SK-N-SH (cell line): ENCODE measurements around the gene LIN7A. TPM values are rescaled to one million over a fixed set of nuclear protein-coding genes. Genes with fewer than 3 reads are reported as not detected.

ENCODE experiments used
- CTCF ChIA-PET: fragments of 300-600, 350-600 bp; formaldehyde crosslinking; extraction: SDS; loops from one replicate; lab custom pipeline; 2021; lab: Yijun Ruan, JAX
- POLR2A ChIA-PET: fragments of 350-600 bp; sonication (Branson Sonifier 250); formaldehyde crosslinking; extraction: SDS; loops from one replicate; lab custom pipeline; 2020; ENCODE audit warnings: antibody characterized with exemption, inconsistent platforms; lab: Yijun Ruan, JAX
- DNase-seq: peaks from one replicate; pipeline ENCODE4 v3.0.0; 2012
- H2AFZ ChIP-seq: fragments of 200-600 bp; sonication (generic); 2 replicates; pipeline ENCODE4 v1.8.1; 2016; ENCODE audit warnings: antibody characterized with exemption, mild to moderate bottlenecking, low read depth
- H3F3A ChIP-seq: fragments of 200-600 bp; sonication (generic); replicated peaks from 2 replicates; pipeline ENCODE3; 2016; ENCODE audit warnings: antibody characterized with exemption, mild to moderate bottlenecking; ENCODE audit not compliant: insufficient read depth
- H3K27ac ChIP-seq, 2 experiments: fragments of 200-500 bp in 1 of 2; fragments of 200-600 bp in 1 of 2; sonication (Bioruptor generic) in 1 of 2; sonication (generic), shearing (Covaris generic) in 1 of 2; 2 replicates each; pipeline versions ENCODE4 v1.5.1 to v1.6.1; 2014 to 2016; ENCODE audit warnings: low read depth in 2 of 2, inconsistent platforms in 1 of 2, low read length in 1 of 2, mild to moderate bottlenecking in 1 of 2, mixed read lengths in 1 of 2
- H3K27me3 ChIP-seq: fragments of 200-600 bp; sonication (generic), shearing (Covaris generic); 2 replicates; pipeline ENCODE4 v1.6.1; 2016; ENCODE audit warnings: mixed run types; ENCODE audit not compliant: insufficient read depth
- H3K36me3 ChIP-seq, 2 experiments: fragments of 200-500 bp in 1 of 2; fragments of 200-600 bp in 1 of 2; sonication (Bioruptor generic) in 1 of 2; sonication (generic) in 1 of 2; replicated peaks in 1 of 2; 2 replicates each; pipeline versions ENCODE3 to v1.5.1; 2014 to 2016; ENCODE audit warnings: low read length in 1 of 2, mild to moderate bottlenecking in 1 of 2; ENCODE audit not compliant: insufficient read depth in 2 of 2, control insufficient read depth in 1 of 2
- H3K4me1 ChIP-seq, 2 experiments: fragments of 200-500 bp in 1 of 2; fragments of 200-600 bp in 1 of 2; sonication (Bioruptor generic) in 1 of 2; sonication (generic), shearing (Covaris generic) in 1 of 2; 2 replicates each; pipeline versions ENCODE4 v1.5.1 to v1.6.1; 2014 to 2016; ENCODE audit warnings: low read depth in 1 of 2, low read length in 1 of 2, mixed run types in 1 of 2; ENCODE audit not compliant: insufficient read depth in 2 of 2, control insufficient read depth in 1 of 2
- H3K4me2 ChIP-seq: fragments of 200-600 bp; sonication (generic), shearing (Covaris generic); 2 replicates; pipeline ENCODE4 v1.6.1; 2017; ENCODE audit warnings: mixed run types
- H3K4me3 ChIP-seq, 2 experiments: fragments of 200-500 bp in 1 of 2; fragments of 200-600 bp in 1 of 2; sonication (Bioruptor generic) in 1 of 2; sonication (generic), shearing (Covaris generic) in 1 of 2; 2 replicates each; pipeline versions ENCODE4 v1.5.1 to v1.8.1; 2014 to 2016; ENCODE audit warnings: low read depth in 2 of 2, inconsistent platforms in 1 of 2, low read length in 1 of 2, mild to moderate bottlenecking in 1 of 2, mixed read lengths in 1 of 2, moderate library complexity in 1 of 2
- H3K79me2 ChIP-seq: fragments of 200-600 bp; sonication (generic); 2 replicates; pipeline ENCODE4 v1.8.1; 2017; ENCODE audit warnings: mild to moderate bottlenecking; ENCODE audit not compliant: insufficient read depth
- H3K9ac ChIP-seq: fragments of 200-600 bp; sonication (generic); 2 replicates; pipeline ENCODE4 v1.6.1; 2017; ENCODE audit warnings: mixed run types
- H3K9me2 ChIP-seq: fragments of 200-600 bp; sonication (generic); 2 replicates; pipeline ENCODE4 v1.6.1; 2017; ENCODE audit warnings: mixed run types
- H3K9me3 ChIP-seq: fragments of 200-600 bp; sonication (generic); 2 replicates; pipeline ENCODE4 v1.6.1; 2017; ENCODE audit warnings: mixed run types, mild to moderate bottlenecking, moderate library complexity
- H4K20me1 ChIP-seq: fragments of 200-600 bp; sonication (generic); 2 replicates; pipeline ENCODE4 v1.6.1; 2017; ENCODE audit warnings: mild to moderate bottlenecking, mixed run types; ENCODE audit not compliant: insufficient read depth
- CHD2 ChIP-seq: fragments of 150-350 bp; IDR thresholded peaks from 2 replicates; pipeline ENCODE4 v1.6.1; 2018; ENCODE audit warnings: low read length; ENCODE audit not compliant: partially characterized antibody
- ELF1 ChIP-seq: IDR thresholded peaks from 2 replicates; pipeline ENCODE4 v1.4.0; 2012
- EP300 ChIP-seq, 2 experiments: IDR thresholded peaks; 2 replicates each; pipeline versions ENCODE4 v1.4.0 to v1.6.1; 2012; ENCODE audit warnings: borderline replicate concordance in 1 of 2, low read depth in 1 of 2, low read length in 1 of 2
- GABPA ChIP-seq: IDR thresholded peaks from 2 replicates; pipeline ENCODE4 v1.4.0; 2012; ENCODE audit warnings: low read depth, mild to moderate bottlenecking
- GATA2 ChIP-seq: sonication (generic); formaldehyde crosslinking; IDR thresholded peaks from 2 replicates; pipeline ENCODE4 v1.5.0; 2020; ENCODE audit warnings: mild to moderate bottlenecking, missing genetic modification reagents
- JUND ChIP-seq: IDR thresholded peaks from 2 replicates; pipeline ENCODE4 v1.4.0; 2012
- MAX ChIP-seq: IDR thresholded peaks from 2 replicates; pipeline ENCODE4 v1.4.0; 2012; ENCODE audit warnings: low read depth
- MEF2A ChIP-seq: IDR thresholded peaks from 2 replicates; pipeline ENCODE4 v1.4.0; 2012; ENCODE audit warnings: low read depth, borderline replicate concordance
- MXI1 ChIP-seq: IDR thresholded peaks from 2 replicates; pipeline ENCODE4 v1.6.1; 2012; ENCODE audit warnings: mild to moderate bottlenecking, low read depth, low read length, improper control_type of control experiment
- NFIC ChIP-seq: IDR thresholded peaks from 2 replicates; pipeline ENCODE4 v1.4.0; 2012; ENCODE audit warnings: borderline replicate concordance
- NRF1 ChIP-seq: IDR thresholded peaks from 2 replicates; pipeline ENCODE4 v1.6.1; 2012; ENCODE audit warnings: low read depth, mild to moderate bottlenecking, low read length
- POLR2AphosphoS5 ChIP-seq: IDR thresholded peaks from 2 replicates; pipeline ENCODE4 v1.6.1; 2012; ENCODE audit warnings: low read depth, low read length
- RAD21 ChIP-seq: IDR thresholded peaks from 2 replicates; pipeline ENCODE4 v1.6.1; 2012; ENCODE audit warnings: mild to moderate bottlenecking, low read length
- RXRA ChIP-seq: IDR thresholded peaks from 2 replicates; pipeline ENCODE4 v1.4.0; 2012; ENCODE audit warnings: low read depth, mild to moderate bottlenecking, borderline replicate concordance
- SIN3A ChIP-seq: IDR thresholded peaks from 2 replicates; pipeline ENCODE4 v1.6.1; 2012; ENCODE audit warnings: low read depth, mild to moderate bottlenecking, low read length, moderate library complexity, borderline replicate concordance
- SMC3 ChIP-seq: IDR thresholded peaks from 2 replicates; pipeline ENCODE4 v1.6.1; 2012; ENCODE audit warnings: low read depth, low read length, improper control_type of control experiment
- TAF1 ChIP-seq: IDR thresholded peaks from 2 replicates; pipeline ENCODE4 v1.6.1; 2012; ENCODE audit warnings: low read depth, mild to moderate bottlenecking, low read length, moderate library complexity, borderline replicate concordance
- TCF12 ChIP-seq: IDR thresholded peaks from 2 replicates; pipeline ENCODE4 v1.4.0; 2012
- USF1 ChIP-seq: IDR thresholded peaks from 2 replicates; pipeline ENCODE4 v1.4.0; 2012; ENCODE audit warnings: low read depth, borderline replicate concordance
- YY1 ChIP-seq: IDR thresholded peaks from 2 replicates; pipeline ENCODE4 v1.4.0; 2012; ENCODE audit warnings: low read depth, mild to moderate bottlenecking
- WGBS: methylation state at CpG from one replicate; pipeline ENCODE4 v1.1.6; 2017; ENCODE audit warnings: low lambda C conversion rate; 5-methylcytosine and 5-hydroxymethylcytosine counted together
- polyA plus RNA-seq, 3 experiments: library from polyadenylated mRNA; depleted of rRNA; stranded (reverse); fragments of >200 nt; gene quantifications; 2 replicates each; pipeline ENCODE4 v1.2.3, GENCODE V29; 2012

Gene LIN7A
- polyA plus RNA-seq, 1 of the 3 experiments (the other 2 are of a cell fraction): not detected

GRCh38 chr12:80939231-80939950, 1.7 kb upstream of the LIN7A start:
- ChIA-PET CTCF (no interaction called here), POLR2A (no interaction called here)
- peaks cover 52% of the 10 kb centered on the region for H3K27me3 ChIP-seq
- H3K27ac ChIP-seq: no peak overlapping the region
- no peak overlapping the region for H2AFZ ChIP-seq
- H3K9me2 ChIP-seq: no peaks in the 10 kb centered on the region
- H3K79me2 ChIP-seq: no peaks in the 10 kb centered on the region; the same call in 1 of the 2 replicates
- no peak overlapping the region for H3K4me2 ChIP-seq
- TF ChIP-seq CHD2 (no peak), YY1 (no peak), RAD21 (no peak), TCF12 (no peak), NFIC (no peak), ELF1 (no peak), SMC3 (no peak), SIN3A (no peak), GABPA (no peak), POLR2AphosphoS5 (no peak), TAF1 (no peak), RXRA (no peak), USF1 (no peak), JUND (no peak), MAX (no peak), GATA2 (CRISPR knock-in tag) (no peak), MXI1 (no peak), NRF1 (no peak), EP300 (IDR thresholded peaks at IDR 0.05; ENCODE audit: borderline replicate concordance in 1 of 2, low read depth in 1 of 2, low read length in 1 of 2) (no peak)
- no peak for DNase-seq
- H4K20me1 ChIP-seq: no peaks in the 10 kb centered on the region
- no peaks in the 10 kb centered on the region for H3F3A ChIP-seq
- H3K9me3 ChIP-seq: no peaks in the 10 kb centered on the region
- no peak overlapping the region for H3K9ac ChIP-seq
- no peaks in the 10 kb centered on the region for H3K36me3 ChIP-seq
- WGBS: 22% methylated on average over 7 of the region's 7 CpGs
- no peaks in the 10 kb centered on the region; a peak in 1 of 4 replicates for H3K4me1 ChIP-seq
- no peak overlapping the region for H3K4me3 ChIP-seq

GRCh38 chr12:80938397-80938796, 663 bp upstream of the LIN7A start:
- Histone ChIP-seq H3K27me3 (peaks cover 52% of the 10 kb centered on the region), H3K4me3 (no peak overlapping the region), H3K9me2 (no peaks in the 10 kb centered on the region), H3K9me3 (no peaks in the 10 kb centered on the region), H3K4me1 (no peaks in the 10 kb centered on the region; a peak in 1 of 4 replicates), H3K9ac (no peak overlapping the region), H4K20me1 (no peaks in the 10 kb centered on the region), H3F3A (no peaks in the 10 kb centered on the region), H3K79me2 (no peaks in the 10 kb centered on the region; the same call in 1 of the 2 replicates), H2AFZ (no peak overlapping the region), H3K4me2 (no peak overlapping the region), H3K36me3 (no peaks in the 10 kb centered on the region), H3K27ac (no peak overlapping the region)
- DNase-seq: no peak
- no peak for TF ChIP-seq JUND
- no peak for TF ChIP-seq SMC3
- no peak for TF ChIP-seq ELF1
- no peak for TF ChIP-seq EP300 (IDR thresholded peaks at IDR 0.05; ENCODE audit: borderline replicate concordance in 1 of 2, low read depth in 1 of 2, low read length in 1 of 2)
- no peak for TF ChIP-seq MEF2A
- TF ChIP-seq USF1: no peak
- POLR2A ChIA-PET: no interaction called here
- 22% methylated on average over 7 of the region's 7 CpGs for WGBS
- CTCF ChIA-PET: interaction anchor here (0.9 kb wide), 1 partner anchor 22 kb away, joined by 4 read pairs; no protein-coding TSS in a partner anchor
